HG02678 (cell line): ENCODE data around the gene CMTM3.
"Not testable (repeated sequence)": the region's sequence is repeated elsewhere in the genome, so short reads cannot be mapped to it uniquely, and the experiment has no call there.

Source experiments
- ATAC-seq: cut with Tn5 transposase; IDR thresholded peaks from one replicate; pipeline ENCODE4 v1.9.1; 2021; ENCODE audit warnings: mild to moderate bottlenecking, moderate library complexity; ENCODE audit not compliant: unreplicated experiment

The CMTM3 gene, protein sequence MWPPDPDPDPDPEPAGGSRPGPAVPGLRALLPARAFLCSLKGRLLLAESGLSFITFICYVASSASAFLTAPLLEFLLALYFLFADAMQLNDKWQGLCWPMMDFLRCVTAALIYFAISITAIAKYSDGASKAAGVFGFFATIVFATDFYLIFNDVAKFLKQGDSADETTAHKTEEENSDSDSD

DNA sequence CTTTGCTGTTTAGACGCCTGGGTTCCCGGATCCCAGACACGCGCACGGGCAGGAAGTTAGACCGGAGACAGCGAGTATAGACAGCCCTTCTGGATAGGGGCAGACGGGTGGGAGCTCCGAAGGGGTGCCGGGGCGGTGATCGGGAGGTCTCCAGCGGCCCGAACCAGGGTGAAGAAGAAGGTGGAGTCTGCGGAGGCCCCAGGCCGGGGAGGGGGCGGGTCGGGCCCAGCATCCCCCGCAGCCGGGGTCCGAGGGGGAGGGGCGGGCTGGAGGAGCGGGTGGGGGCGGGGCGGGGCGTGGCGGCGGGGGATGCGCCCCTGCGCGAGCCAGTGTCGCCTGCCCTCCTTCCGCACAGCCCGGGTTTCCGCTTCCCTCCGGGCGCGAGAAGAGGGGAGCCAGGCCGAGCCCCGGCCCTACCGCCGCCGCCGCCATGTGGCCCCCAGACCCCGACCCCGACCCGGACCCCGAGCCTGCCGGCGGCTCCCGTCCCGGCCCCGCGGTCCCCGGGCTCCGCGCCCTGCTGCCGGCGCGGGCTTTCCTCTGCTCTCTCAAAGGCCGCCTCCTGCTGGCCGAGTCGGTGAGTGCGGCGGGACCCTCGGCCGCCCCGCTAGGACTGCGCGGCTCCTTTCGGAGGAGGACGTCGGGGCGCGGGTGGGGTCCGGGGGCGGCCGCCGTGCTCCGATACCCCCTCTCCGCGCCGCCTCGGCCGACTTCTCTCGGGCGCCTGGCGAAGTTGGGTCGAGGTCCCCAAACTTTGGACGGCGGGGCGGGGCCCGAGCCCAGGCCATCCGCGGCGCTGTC is at the start of gene CMTM3:
Gene CMTM3 (plus strand): TSS at position 329 of the 801 bp plus-strand sequence. CDS start 102 bp downstream, at position 431.
- peak; percentile 51 for ATAC-seq

DNA sequence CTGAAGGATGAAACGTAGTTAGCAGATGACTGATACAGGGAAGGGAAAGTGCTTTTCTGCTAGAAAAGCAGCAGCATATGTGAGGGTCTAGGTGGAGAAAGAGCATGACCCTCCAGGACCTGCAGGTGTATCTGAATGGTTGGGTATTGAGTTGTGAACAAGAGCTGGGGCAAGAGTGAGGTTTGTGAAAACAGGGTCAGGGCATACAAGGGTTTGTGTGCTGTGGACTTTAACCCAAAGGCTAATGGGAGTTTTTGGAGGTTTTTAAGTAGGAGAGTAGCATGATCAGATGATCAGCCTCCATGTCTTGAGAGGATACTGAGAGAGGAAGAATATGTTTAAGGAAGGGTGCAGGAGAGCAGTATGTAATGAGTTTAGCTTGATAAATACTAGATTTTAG is 44.4 kb upstream of the CMTM3 start:
- ATAC-seq = no peak

DNA sequence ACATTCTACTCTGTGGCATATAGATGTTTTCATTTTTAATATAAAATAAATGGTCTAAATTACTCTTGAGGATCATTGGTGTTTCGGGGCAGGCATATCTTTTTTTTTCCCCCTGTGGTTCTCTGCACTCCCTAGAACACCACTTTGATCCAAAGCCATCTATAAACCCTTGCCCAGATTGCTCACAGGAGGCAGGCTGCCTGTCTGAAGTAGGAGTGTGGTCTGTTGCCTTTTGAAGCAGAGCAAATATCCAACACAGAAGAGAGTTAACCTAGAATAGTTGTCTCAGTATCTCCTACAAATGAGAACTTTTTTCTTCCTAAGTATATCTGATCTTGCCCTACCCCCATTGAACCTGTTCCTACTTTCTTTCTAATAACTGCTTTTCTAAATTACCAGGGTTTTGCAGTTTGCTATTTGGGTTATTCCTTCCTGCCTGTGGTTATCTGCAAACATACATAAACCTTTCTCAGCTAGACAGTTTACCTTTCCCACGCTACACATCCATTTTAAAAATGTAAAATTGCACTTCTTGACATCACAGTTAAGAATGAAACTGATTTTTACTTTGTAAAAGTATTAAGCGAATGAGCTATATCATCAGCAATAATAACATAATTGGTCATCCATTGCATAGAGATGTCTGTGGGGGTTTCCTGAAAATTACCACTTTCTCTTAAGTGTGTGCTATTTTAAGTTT is 43.0 kb upstream of the CMTM3 start:
- ATAC-seq = no peak

DNA sequence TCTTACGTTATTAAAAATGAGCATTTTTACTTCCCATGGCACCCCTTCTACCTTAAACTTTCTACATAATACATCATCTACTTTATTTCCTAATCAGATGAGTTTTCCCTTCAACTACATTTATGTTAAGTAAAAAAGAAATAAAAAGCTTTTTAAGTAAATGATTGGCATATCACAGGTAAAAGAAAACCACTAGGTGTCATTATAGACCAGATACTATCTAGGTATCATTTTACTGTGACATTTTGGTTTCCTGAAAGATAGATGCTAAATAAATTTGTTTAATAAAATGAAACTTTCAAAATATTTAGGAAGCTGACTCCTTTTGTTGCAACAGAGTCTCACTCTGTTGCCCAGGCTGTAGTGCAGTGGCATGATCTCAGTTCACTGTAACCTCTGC is 42.1 kb upstream of the CMTM3 start:
- no peak for ATAC-seq

DNA sequence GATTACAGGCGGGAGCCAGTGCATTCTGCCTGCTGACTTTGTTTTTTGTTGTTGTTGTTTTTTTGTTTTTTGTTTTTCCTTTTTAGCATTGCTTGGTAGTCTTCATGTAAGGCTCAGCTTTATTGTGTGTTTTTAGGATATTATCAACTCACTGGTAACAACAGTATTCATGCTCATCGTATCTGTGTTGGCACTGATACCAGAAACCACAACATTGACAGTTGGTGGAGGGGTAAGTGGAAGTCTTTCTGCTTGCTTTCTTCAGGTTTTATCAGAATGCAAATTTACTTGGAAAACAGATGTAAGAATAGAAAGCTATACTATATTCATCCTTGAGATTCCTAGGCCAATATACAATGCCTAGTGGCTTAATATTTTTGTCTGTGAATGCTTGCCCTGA is 41.5 kb upstream of the CMTM3 start:
- no peak for ATAC-seq

DNA sequence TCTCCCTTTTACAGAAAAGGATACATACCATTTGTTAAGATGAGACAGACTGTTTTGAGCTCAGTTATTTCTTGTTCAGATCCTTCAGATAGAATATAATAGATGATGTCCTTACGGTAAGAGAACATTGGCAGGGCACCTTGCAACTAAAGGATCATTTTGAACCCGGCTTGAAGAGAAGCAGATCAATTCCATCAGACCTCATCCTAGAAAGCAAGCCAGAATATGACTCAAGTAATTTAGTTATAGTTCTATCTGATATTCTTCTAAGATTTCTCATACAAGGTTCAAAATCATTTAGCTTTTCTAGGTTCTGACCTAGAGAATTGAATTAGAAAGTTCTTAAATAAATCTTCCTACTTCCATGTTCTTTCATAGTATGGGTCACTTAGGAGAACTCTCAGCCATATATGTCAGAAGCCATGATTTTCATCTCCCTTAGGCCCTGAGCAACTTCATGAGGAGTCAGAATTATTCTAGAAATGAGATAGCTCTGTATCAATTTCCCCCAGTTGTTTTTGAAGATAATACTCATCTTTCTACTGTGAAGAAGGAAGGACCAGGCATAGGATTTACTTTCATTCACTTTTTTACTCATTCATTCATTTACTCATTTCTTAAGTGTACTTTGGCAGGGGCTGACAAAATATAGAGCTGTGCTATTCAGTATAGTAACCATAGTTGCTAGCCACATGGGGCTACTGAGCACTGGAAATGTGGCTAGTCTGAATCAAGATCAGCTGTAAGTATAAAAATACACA is 40.8 kb upstream of the CMTM3 start:
- ATAC-seq = no peak

DNA sequence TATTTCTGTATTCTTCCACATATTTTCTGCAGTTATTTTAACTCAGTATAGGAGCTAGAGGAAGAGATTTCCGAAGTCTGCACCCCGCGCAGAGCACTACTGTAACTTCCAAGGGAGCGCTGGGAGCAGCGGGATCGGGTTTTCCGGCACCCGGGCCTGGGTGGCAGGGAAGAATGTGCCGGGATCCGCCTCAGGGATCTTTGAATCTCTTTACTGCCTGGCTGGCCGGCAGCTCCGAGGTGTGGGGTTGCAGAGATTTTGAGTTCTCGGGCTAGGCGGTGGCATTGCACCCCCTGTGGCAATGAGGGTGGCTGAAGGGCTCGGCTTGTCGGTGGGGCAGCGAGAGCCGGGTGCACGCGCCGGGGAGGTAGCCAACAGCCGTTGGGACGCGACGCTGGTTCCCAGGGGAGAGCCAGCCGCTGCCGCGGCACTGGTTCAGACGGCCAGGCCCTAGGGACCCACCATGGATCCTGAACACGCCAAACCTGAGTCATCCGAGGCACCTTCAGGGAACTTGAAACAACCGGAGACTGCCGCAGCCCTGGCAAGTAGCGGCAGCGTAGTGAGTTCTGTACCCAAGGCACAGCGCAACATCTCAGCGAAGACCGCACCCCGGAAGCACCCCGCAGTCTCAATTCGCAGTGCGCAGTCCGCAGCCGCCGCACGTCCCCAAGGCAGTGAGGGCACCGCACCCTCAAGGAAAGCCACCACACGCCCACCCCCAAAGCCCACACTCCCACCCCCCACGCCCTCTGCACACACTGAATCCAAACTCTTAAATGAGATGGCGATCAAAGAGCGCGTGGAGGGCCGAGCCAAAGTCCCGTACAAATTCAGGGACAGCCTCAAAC is 38.2 kb upstream of the CMTM3 start, which contains the start of gene CMTM1:
Gene CMTM1 (plus strand): TSS at position 389 of the 851 bp plus-strand sequence. CDS start 75 bp downstream, at position 464.
- no peak for ATAC-seq

DNA sequence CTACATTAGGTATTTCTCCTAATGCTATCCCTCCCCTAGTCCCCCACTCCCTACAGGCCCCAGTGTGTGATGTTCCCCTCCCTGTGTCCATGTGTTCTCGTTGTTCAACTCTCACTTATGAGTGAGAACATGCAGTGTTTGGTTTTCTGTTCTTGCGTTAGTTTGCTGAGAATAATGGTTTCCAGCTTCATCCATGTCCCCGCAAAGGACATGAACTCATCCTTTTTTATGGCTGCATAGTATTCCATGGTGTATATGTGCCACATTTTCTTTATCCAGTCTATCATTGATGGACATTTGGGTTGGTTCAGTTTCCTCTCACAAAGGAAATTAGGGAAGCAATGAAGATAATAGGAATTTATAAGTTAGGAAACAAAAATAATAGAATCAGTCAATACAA is 37.2 kb upstream of the CMTM3 start:
- ATAC-seq = not testable (repeated sequence)

DNA sequence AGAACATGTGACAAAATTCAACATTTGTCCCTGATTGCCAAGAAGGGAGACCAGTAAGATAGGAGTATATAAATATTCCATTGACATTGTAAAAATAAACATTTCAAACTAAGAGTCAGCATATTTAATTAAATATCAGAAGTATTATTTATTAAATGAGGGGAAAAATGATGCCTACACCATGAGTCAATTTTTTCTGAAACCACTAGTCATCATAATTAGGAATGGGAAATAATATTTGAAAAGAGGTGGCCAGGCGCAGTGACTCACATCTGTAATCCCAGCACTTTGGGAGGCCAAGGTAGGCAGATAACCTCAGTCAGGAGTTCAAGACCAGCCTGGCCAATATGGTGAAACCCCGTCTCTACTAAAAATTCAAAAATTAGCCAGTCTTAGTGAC is 36.1 kb upstream of the CMTM3 start:
- ATAC-seq = no peak

DNA sequence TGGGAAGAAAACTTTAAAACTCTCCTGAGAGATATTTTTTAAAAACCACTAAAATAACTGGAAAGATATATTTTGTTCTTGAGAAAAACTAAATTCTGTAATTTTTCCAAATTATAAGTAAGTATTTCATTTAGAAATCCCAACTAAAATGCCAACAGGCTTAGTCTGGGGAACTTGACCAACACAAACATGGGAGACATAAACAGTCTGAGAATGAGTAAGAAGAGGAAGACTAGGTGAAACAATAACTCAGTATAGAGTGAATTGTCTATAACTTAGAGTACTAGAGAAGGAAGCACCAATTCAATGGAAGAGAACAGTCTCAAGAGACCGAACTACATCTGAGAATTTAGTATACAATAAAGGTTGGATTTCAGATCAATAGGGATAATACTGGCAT is 35.4 kb upstream of the CMTM3 start:
- no peak for ATAC-seq

DNA sequence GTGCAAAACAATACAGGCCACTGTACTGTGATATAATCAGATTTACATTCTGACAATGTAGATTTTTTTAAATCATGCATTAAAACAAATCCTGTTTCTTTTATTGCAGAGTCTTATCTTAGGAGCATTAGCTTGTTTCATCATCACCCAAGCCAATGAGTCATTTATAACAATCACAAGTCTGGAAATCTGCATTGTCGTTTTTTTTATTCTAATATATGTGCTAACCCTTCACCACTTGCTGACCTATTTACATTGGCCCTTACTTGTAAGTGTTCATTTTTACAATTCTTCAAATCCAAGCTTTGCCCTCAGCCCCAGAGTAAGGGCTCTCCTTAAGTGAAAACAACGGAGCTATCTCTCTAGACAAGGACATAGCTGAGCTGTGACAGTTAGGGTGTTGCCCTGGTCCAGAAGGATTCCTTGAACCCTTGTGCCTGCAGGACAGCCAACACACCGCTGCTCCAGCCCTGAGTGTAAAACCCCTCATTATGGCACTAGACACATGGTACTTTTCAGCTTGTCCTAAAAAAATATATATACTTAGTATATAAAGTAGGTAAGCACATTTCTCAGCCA is 34.6 kb upstream of the CMTM3 start:
- no peak for ATAC-seq

DNA sequence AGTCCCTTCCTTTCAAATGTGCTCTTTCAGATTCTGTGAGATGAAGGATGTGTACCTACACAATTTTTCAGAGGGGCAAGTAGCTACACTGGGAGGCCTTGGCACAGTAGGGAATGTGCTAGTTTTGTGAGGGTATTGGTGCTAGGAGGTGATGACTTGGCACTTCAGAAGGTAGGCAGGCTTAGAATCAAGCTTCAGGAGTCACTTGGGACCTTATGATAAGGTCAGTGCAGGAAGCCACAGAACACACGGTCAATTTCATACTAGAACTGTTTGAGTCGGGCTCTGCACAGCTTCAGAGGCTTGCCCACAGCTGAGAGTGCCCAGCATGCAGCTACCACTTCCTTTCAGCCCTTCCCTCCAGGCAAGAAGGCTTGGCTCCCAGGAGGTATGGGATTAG is 32.1 kb upstream of the CMTM3 start:
- ATAC-seq = no peak

DNA sequence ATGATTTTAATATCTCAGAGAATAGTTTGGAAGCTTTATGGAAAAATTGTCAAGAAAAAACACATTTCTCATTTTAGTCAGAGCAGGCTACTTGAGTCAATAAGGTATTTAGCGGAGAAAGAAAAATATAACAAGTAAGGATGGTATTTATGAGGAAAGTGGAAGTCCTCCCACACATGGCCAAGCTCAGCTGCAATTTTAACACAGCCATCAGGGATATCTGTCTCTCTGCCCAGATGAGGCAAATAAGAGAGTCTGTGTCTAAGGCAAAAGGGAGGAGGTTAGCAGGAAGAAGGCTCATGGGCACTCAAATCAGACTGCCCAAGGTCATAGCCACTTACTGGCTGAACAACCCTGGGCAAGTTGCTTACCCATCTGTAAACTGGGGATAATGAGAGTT is 30.4 kb upstream of the CMTM3 start:
- no peak for ATAC-seq

DNA sequence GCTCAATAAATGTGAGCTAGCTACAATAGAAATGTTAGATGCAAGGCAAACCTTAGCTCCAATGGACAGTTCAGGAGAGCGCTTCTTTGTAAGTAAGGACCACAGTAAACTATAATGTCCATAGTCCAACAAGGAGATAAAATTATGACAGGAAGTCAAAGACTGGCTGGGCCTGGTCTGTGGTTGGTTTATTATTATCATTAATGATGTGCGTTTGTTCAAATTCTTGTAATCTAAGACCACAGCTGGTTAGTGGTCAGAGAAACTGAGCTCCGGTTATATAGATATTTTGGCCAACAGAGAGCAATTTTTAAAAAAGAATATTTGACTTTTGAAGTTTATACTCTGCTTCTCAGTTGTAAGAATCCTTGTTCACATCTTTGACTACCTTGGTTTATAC is 30.0 kb upstream of the CMTM3 start:
- ATAC-seq = no peak

DNA sequence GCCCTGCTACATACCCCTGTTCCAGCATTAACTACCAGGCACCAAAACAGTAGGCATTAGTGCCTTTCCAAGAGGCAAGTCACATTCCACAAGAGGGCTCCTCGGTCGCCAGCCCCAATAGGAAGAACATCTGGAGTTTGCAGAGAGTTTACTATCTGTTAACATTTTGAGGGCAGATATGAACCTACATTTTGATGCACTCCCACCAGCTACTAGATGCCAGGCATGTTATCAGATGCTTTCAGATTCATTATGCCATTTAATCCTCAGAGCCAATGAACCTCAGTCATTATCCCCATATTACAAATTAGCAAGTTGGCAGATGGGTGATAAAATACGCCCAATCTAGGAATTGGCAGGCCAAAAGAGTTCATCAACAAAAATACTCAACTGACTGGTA is 29.4 kb upstream of the CMTM3 start:
- no peak for ATAC-seq

DNA sequence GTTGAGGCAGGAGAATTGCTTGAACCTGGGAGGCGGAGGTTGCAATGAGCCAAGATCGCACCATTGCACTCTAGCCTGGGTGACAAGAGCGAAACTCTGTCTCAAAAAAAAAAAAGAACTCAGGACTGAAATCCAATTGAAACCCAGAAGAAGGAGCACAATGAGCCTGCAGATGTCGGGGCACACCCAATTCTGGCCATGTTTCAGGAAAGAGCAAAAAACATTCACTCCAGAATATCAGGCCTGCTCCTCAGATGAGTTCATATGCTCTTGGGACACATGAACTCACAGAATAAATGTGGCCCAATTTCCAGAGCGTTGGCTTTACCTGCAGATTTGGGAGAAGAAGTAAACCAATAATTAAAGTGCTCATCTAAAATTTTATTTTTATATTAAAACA is 28.2 kb upstream of the CMTM3 start:
- no peak for ATAC-seq

DNA sequence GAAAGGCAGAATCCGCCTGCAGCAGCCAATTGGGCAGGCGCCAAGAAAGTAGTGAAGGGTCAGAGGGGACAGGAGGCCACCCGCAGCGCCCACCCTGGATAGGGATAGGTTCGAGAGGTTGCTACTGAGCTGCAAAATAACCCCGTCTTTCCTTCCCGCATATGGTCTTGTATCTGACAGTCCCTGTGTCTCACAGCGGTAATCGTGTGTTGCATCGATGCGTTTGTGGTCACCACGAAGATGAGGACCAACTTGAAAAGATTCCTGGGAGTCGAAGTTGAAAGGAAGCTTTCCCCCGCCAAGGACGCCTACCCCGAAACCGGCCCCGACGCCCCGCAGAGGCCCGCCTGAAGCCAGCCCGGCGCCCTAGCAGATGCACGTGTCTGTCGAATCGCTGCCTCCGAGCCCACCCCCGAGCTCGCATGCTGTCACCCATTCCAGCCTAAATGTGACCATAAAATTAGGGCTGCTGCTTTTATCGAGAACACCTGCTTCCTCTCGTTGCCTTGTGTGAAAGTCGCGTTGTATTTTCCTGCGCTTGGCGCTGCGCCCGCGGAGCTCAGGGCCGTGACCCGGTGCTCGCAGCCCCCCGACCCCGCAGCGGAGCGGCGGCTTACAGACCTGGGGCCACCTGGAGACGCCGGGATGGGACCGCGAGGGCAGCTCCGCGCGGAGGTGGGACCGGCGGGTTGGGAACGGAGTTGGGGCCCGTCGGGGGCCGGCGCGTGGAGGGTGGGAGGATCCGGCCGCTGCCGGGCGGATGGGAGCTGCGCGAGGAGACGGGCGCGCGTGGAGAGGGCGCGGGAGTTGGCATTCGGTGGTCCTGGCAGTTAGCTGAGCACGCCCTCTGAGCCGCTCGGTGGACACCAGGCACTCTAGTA is 25.6 kb upstream of the CMTM3 start, which contains the start of gene CMTM2:
Gene CMTM2 (plus strand): TSS at position 813 of the 881 bp plus-strand sequence. CDS start 145 bp downstream, outside the sequence.
- no peak for ATAC-seq

DNA sequence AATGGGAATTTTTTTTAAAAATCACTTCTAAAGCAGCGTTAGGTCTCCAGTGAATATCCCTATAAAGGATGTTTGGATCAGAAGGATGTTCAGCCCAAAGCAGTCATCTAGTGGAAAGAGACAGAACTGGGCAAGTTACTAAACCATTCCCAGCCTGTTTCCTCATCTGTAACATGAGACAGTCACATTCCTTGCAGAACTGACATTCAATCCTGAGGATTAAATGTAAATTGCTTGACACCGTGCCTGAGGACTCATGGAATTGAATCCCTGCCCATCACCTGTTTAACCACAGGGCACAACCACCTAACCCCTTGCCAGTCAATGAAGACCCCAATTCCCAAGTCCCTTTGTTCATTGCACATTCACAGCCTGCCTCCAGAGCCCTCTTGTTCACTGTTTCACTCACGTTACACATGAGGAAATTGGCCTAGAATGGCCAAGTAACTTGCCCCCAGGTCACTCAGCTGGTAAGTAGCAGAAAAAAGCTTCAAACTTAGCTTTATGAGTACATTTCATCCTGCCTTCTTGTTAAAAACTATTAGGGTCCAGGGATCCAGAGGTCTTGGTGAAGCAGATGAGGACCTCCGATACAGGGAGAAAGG is 23.8 kb upstream of the CMTM3 start:
- ATAC-seq = no peak
